RPMI8226 (cell line): ENCODE measurements around the gene CLDND2.
"Not testable (repeated sequence)": the region's sequence is repeated elsewhere in the genome, so short reads cannot be mapped to it uniquely, and the experiment has no call there.

Experiments
- DNase-seq: peaks from one replicate; pipeline ENCODE4 v3.0.0-alpha.2; 2015

Gene CLDND2

GRCh38 chr19:51368366-51369282 lies at the start of gene CLDND2:
Gene CLDND2 (minus strand): TSS chr19:51369003. CDS start chr19:51368577, 426 bp downstream.
- DNase-seq = no peak

GRCh38 chr19:51417810-51418157 lies 49.0 kb upstream of the CLDND2 start:
- no peak for DNase-seq

- DNase-seq = peak; percentile 60
These were observed 48.5 kb upstream of the CLDND2 start, which contains the start of gene SIGLEC10 for GRCh38 chr19:51417107-51417809. Gene SIGLEC10 (minus strand): TSS chr19:51417642. CDS start chr19:51417581, 61 bp downstream.

GRCh38 chr19:51416422-51416821 lies 47.6 kb upstream of the CLDND2 start:
- not testable (repeated sequence) for DNase-seq

GRCh38 chr19:51415187-51415586 lies 46.4 kb upstream of the CLDND2 start:
- DNase-seq = no peak

GRCh38 chr19:51410950-51411748 lies 42.3 kb upstream of the CLDND2 start:
- no peak for DNase-seq

- DNase-seq = peak; percentile 60
These were observed 38.8 kb upstream of the CLDND2 start for GRCh38 chr19:51407511-51408131.

- DNase-seq = no peak
These were observed 33.3 kb upstream of the CLDND2 start for GRCh38 chr19:51402117-51402516.

GRCh38 chr19:51399936-51400335 lies 31.1 kb upstream of the CLDND2 start:
- not testable (repeated sequence) for DNase-seq

- no peak for DNase-seq
These were observed 30.4 kb upstream of the CLDND2 start for GRCh38 chr19:51399231-51399630.

- peak; percentile 41 for DNase-seq
These were observed 29.4 kb upstream of the CLDND2 start for GRCh38 chr19:51398096-51398704.

GRCh38 chr19:51397453-51397852 lies 28.6 kb upstream of the CLDND2 start:
- DNase-seq = not testable (repeated sequence)

- DNase-seq = no peak
These were observed 27.4 kb upstream of the CLDND2 start for GRCh38 chr19:51396175-51396574.

- DNase-seq = peak; percentile 98
These were observed 25.4 kb upstream of the CLDND2 start for GRCh38 chr19:51394050-51394836.

- DNase-seq = no peak
These were observed 23.9 kb upstream of the CLDND2 start for GRCh38 chr19:51392701-51393100.

- no peak for DNase-seq
These were observed 22.3 kb upstream of the CLDND2 start for GRCh38 chr19:51391073-51391611.

- DNase-seq = no peak
These were observed 20.3 kb upstream of the CLDND2 start for GRCh38 chr19:51389143-51389542.

- DNase-seq = no peak
These were observed 19.2 kb upstream of the CLDND2 start, which contains the start of gene LIM2 for GRCh38 chr19:51387924-51388389. Gene LIM2 (minus strand): TSS chr19:51387974. CDS start chr19:51387443, 531 bp downstream.

GRCh38 chr19:51386882-51387520 lies 18.2 kb upstream of the CLDND2 start:
- DNase-seq = no peak

- DNase-seq = no peak
These were observed 13.2 kb upstream of the CLDND2 start for GRCh38 chr19:51382004-51382403.
